GM18498 (cell line): ENCODE results near the gene CLCN6.

ENCODE experiments used
- ATAC-seq: cut with Tn5 transposase; IDR thresholded peaks from one replicate; pipeline ENCODE4 v1.9.1; 2021; ENCODE audit warnings: mild to moderate bottlenecking, moderate library complexity; ENCODE audit not compliant: unreplicated experiment

The CLCN6 gene, protein sequence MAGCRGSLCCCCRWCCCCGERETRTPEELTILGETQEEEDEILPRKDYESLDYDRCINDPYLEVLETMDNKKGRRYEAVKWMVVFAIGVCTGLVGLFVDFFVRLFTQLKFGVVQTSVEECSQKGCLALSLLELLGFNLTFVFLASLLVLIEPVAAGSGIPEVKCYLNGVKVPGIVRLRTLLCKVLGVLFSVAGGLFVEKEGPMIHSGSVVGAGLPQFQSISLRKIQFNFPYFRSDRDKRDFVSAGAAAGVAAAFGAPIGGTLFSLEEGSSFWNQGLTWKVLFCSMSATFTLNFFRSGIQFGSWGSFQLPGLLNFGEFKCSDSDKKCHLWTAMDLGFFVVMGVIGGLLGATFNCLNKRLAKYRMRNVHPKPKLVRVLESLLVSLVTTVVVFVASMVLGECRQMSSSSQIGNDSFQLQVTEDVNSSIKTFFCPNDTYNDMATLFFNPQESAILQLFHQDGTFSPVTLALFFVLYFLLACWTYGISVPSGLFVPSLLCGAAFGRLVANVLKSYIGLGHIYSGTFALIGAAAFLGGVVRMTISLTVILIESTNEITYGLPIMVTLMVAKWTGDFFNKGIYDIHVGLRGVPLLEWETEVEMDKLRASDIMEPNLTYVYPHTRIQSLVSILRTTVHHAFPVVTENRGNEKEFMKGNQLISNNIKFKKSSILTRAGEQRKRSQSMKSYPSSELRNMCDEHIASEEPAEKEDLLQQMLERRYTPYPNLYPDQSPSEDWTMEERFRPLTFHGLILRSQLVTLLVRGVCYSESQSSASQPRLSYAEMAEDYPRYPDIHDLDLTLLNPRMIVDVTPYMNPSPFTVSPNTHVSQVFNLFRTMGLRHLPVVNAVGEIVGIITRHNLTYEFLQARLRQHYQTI

DNA sequence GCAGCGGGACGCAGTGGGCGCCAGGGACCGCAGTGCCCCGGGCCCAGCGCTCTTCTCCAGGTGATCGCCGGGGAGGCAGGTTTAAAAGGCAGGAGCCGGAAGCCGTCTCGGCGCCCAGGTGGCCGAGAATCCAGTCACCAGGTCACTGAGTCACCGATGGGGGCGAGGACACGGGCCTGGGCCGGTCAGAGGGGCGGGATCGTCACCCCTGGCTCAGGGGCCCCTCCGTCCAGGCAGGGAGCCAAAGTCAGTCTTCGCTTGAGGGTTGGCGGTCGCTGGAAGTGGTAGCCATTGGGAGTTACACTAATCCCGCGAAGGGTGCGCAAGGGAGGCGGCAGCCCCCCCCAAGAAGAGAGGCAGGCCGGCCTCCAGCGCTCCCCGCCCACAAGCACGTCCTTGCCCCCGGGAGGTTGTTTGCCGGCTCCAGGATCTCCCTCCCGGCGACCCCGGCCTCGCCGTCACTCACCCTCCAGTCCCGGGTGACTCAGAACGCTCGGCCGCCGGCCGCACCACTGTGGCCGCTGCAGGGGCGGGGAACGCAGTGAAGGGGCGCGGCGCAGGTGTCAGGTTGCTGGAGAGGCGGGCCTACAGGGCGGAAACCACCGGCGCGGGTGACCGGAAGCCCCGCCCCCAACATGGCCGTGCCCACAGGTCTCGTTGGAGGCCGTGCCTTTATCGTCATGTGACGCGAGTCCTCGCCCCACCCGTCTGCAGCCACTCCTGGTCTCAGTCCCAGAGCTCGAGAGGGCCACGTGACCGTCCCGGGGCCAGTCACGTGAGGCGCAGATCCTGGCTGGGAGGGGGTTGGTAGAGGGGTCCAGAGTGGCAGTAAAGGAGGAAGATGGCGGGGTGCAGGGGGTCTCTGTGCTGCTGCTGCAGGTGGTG is at the start of gene CLCN6, which contains the start of gene MTHFR:
TSS of gene CLCN6 (plus strand) at position 770 of the 885 bp plus-strand sequence. CDS start at position 842, 72 bp downstream.
TSS of gene MTHFR (minus strand) at position 543 of the 885 bp plus-strand sequence. CDS start 2,848 bp downstream, outside the sequence.
- ATAC-seq = peak; percentile 82

DNA sequence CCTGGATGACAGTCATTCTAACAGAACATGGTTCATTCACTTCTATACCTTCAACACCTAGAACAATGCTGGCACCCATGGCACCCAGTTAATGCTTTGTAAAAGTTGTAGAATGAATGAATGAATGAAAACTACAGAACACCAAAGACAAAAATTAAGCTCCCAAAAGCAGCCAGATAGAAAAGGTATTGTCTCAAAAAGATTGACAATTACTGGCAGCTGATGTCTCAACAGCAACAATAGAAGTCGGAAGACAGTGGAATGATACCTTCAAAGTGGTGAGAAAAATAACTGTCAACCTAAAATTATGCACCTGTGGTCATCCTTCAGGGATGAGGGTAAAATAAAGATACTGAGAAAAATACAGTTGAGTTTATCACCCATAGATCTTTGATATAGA is 48.9 kb upstream of the CLCN6 start:
- ATAC-seq = no peak

DNA sequence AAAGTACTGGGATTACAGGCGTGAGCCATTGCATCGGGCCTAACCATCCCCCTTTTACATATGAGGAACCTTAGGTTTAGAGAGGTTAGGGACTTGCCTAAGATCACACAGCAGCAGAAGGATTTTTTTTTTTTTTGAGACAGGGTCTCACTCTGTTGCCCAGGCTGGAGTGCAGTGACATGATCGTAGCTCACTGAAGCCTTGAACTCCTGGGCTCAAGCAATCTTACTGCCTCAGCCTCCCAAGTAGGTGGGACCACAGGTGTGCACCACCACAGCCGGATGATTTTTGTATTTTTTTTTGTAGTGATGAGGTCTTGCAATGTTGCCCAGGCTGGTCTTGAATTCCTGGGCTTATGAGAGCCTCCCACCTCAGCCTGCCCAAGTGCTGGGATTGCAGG is 46.2 kb upstream of the CLCN6 start:
- no peak for ATAC-seq

DNA sequence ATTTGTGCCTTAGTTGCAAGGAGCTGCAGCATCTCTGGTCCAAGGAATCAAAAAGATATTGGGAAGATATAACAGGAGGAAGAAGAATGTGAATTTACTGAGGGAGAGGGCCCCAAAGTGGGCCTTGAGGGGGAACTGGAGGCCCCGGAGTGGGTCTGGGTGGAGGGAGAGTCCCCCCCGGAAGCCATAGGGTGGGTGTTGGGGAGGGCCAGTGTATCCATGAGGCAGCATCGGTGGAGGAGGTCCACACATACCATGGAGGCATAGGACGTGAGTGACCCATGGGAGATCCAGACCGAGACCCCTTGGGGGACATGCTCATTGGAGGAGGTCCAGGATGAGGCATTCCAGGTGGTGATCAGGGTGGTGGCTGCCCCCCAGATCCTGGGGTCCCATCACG is 44.7 kb upstream of the CLCN6 start:
- ATAC-seq = no peak

DNA sequence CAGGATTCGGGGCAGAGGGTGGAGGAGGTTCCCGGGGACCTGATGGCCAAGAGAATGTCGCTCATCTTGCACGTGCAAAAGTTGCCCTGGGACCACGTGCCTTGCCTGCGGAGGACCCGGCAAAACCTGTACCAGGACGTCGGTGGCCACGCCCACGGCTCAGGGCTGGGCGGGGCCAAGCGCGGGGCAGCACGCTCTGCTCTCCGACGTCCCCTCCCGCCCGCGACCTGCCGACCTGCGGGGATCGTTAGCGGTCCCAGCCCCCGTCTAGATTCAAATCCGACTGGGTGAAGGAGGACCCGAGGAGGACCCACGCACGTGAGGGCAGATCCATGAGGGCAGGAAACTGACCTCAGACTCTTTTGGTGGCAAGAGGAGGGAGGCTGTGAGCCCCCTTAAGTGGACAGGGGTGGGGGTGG is 44.0 kb upstream of the CLCN6 start, which contains the start of gene C1orf167:
TSS of gene C1orf167 (plus strand) at position 206 of the 419 bp plus-strand sequence. CDS start 2,208 bp downstream, outside the sequence.
- no peak for ATAC-seq

DNA sequence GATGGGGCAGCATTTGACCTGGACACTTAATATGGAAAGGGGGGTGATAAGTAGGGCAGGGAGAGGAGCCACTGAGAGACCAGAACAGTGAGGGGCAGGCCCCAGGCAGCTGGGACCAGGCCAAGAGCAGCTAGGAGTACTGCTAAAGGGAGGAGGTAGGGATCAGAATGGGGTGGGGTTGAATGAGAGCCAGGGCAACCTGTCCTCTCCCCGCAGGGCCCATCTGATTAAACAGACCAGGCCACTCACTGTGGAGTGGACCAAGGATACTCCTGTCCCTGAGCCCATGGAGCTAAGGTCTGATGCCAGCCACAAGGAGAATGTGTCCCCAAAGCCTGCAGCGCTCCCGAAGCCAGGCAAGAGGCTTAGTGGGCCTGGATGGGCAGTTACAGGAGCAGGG is 41.9 kb upstream of the CLCN6 start:
- ATAC-seq = no peak

DNA sequence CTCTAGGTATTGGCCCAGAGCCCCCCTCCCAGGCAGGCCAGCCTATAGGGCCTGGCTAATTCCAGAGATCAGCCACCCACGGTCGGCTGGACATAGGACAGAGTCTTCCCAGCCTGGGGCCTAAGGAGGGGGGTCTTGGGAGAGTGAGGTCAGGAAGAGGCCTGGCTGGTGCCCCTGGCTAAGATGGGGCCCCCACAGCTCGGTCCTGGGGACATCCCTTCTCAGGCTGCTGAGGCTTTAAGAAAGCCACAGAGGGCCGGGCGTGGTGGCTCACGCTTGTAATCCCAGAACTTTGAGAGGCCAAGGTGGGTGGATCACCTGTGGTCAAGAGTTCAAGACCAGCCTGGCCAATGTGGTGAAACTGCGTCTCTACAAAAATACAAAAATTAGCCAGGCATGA is 41.5 kb upstream of the CLCN6 start:
- no peak for ATAC-seq

DNA sequence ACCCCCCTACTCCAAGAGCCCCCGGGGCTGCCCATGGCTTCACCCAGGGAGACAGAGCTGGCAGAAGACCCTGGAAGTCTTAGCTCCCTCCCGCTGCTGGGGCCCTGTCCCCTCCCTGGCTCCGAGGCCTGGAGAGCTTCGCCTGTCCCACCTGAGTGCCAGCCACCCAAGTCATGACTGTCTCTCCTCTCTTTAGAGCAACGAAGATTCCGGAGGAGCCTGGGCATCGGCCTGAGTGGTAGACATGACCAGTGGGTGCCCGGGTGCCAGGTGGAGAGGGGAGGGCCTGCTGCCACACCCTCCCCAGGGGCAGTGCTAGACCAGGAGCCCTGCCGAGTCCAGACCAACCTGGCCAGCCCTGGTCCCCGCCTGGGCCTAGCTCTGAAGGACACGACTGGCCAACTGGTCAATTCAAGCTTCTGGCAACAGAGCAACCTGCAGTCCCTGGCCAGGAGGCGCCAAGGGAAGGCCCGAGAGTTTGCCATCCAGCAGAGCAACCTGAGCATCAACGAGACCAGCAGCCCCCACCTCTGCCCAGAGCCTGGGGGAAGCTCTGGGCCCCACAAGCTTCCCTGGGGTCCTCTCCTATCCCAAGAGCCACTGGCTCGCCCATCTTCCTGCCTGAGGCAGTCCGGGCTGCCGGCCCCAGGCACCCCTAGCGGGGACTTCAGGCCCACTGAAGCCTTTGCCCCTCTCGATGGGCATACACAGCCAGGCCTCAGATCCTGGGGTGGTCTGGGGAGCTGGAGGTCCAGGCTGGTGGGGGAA is 40.1 kb upstream of the CLCN6 start:
- no peak for ATAC-seq

DNA sequence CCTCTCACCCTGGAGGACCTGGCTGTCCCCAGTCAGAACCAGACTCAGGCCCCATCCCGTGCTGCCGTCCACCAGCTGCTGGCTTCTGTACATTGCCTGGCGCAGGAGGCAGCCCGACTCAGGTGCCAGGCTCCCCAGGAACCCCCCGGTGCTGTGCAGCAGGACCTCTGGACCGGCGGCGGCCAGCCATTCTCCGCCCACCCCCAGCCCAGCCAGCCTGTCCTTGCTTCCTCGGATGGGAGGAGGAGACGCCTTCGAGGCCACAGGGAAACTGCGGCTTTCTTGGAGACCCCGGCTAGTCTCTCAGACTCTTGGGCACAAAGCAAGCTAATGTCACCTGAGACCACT is 39.6 kb upstream of the CLCN6 start:
- no peak for ATAC-seq

DNA sequence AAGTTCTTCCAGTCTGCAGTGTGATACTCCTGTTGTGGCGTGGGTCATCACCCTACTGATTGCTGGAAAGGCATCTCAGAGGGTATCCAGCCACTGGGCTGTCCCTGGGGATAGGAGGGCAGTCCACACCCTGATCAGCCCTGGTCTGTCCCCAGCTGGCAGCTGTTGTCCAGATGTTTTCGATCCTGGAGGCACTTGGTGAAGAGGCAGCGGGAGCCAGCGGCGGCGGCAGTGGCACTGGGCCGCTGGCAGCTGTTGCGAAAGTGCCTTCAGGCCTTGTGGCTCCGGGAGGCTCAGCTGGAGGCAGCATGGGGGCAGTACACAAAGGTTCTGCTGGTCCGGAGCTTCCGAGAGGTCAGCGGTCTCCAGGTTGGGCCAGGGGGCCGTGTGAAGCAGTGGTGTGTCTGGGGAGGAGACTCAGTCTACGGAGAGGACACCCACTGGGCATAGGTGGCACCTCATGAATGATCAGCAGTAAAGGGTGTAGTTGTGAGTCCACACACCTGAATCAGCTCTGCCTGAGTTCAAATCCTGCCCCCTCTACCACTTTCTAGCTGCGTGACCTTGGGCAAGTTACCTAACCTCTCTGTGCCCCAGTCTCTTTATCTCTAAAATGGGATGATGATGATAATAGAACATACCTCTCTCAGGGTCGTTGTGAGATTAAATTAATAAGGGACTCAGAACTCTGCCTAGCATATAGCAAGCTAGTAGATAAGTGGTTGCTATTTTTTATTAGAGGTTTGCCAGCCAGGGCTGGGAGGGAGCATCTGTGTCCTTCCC is 37.9 kb upstream of the CLCN6 start:
- ATAC-seq = no peak

DNA sequence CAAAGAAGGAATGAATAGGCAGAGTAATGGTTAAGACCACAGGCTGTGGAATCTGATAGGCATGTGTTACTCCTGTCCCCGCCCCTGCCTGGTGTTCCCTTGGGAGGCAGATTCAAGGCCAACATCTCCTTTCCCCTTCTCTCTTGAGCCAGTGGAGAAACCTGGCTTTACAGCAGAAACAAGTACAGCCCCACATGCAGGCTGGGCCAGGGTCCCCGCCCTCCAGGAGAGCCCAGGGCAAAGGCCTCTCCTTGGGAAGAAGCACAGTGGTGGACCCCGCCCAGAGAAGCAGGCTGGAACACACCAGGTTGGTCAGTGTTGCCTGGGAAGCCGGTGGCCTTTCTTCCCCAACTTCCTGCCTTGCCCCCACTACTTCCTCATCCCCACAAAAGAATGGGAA is 37.2 kb upstream of the CLCN6 start:
- ATAC-seq = no peak

DNA sequence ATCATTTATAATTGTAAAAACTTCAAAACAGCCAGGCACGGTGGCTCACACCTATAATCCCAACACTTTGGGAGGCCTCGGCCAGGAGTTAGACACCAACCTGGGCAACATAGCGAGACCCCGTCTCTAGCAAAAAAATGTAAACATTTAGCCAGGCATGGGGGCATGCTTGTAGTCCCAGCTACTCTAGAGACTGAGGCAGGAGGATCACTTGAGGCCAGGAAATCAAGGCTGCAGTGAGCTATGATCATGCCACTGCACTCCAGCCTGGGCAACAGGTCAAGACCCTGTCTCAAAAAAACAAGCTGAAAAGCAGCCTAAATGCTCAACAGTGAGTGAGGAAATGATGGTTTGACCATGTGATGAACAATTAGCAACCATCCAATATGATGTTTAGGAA is 36.7 kb upstream of the CLCN6 start:
- no peak for ATAC-seq

DNA sequence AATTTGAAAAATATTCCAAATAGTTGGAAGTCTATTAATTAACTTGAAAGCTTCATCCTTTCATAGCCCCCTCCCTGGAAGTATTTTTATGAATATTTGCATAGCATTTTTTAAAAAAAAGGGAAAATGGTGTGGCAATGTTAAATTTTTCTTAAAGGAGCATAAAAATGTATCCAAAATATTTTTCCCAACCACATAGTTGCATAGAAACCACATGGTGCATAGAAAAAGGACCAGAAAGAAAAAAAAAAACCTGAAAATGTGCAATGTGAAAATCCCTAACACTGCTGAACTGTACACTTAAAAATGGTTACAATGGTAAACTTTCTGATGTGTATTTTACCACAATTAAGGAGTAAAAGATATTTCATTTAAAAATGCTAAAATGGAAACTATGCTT is 36.0 kb upstream of the CLCN6 start:
- no peak for ATAC-seq

DNA sequence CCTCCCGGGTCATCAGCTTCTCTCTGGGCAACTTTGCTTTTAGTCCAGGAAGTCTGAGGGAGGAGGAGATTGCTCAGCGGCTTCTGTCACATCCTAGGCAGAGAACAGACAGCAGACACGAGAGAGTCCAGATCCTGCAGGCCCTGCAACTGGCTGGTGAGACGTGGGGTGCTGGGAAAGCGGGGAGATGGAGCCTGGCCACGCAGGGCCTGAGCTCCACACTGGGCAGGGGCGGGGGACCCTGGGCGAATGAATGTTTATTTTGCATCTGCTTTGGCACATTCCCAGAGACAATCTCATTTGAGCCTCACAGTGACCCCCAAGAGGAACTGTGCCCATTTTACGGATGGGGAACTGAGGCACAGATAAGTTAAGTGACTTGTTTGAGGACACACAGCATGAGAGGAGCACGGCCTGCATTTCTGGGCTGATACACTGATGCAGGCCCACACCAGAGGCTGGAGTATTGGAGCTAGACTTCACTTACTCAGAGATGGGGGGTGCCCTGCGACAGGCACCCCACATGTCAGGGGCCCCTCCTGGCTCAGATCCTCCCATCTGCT is 34.4 kb upstream of the CLCN6 start:
- no peak for ATAC-seq

DNA sequence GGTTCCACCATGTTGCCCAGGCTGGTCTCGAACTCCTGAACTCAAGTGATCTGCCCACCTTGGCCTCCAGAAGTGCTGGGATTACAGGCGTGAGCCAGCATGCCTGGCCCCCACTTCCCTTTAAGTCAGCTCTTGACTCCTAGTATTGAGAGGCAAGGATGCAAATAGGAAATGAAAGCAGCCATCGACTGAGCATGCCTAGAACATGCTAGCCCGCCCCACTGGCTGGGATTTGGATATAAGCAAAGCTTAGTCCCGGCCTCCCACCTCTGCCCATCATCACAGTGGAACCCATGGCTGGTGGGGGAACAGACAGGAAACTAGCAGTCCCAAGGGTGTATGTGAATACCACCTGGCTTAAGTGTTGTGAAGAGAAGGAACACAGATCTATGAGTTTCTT is 33.5 kb upstream of the CLCN6 start:
- no peak for ATAC-seq

DNA sequence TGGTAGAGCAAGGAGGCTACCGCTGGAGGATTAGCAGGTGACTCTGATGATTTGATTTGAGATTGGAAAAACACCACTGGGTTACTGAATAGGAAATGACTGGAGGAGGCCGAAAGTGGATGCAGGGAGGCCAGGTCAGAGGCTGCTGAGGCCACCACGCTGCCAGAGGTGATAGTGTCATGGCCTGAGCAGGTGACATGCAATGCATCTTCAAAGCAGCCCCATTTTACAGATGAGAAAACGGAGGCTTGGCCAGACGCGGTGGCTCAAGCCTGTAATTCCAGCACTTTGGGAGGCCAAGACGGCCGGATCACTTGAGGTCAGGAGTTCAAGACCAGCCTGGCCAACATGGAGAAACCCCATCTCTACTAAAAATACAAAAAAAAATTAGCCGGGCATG is 31.2 kb upstream of the CLCN6 start:
- ATAC-seq = no peak

DNA sequence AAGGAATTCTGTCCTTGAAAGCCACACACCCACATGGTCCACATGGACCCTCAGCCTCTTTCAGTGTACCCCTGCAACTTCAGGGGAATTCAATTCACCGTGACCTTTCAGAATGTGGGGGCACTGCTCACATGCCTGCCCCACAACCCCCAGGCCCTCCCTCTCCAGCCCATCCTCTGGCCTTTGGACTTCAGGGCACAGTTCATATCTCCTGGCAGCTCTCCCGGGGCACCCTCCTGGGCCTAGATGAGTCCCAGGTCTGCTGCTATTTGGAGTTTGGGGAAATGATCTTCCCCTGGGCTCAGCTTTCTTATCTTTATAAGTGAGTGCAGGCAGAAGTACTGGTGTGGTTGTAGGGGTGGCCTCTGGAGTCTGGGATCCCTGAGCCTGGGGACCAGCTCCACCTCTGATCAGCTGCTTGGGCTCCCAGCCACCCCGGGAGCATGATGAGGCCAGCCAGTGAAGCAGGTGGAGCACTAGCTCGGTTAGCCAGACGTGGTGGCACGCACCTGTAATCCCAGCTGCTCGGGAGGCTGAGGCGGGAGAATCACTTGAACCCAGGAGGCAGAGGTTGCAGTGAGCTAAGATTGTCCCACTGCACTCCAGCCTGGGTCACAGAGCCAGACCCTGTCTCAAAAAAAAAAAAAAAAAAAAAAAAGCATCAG is 28.2 kb upstream of the CLCN6 start:
- no peak for ATAC-seq

DNA sequence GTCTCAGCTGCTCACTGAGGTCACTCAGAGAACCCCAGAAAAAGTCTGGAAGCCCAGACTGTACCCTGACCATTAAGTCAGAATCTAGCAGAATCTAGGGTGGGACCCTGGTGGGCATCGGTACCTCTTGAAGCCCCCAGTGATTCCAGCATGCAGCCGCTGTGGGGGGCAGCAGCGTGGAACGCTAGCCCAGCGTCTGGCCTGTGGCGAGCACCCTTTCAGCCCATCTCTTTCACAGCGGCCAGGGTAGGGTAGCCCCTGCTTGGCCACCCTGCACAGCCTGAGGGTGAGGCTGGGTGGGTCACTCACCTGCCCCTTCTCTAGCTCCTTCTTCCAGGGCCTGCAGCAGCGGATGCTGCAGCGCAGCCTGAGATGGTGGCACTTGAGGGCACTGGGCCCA is 27.7 kb upstream of the CLCN6 start:
- ATAC-seq = no peak
